Transverse colon (tissue), 3 donors: Measurements from ENCODE around the gene SSRP1.

ENCODE experiments used
- EP300 ChIP-seq: sonication (generic); formaldehyde crosslinking; IDR thresholded peaks from one replicate; pipeline ENCODE4 v1.6.1; 2017; ENCODE audit warnings: antibody characterized with exemption, low read depth
- POLR2A ChIP-seq: fragments of 450-650 bp; IDR thresholded peaks from one replicate; pipeline ENCODE4 v1.6.1; 2016; ENCODE audit warnings: antibody characterized with exemption, mild to moderate bottlenecking, moderate library complexity
- TF ChIP-seq, protein P1 (sequence below), 5 experiments: fragments of 200-600 bp in 3 of 5; fragments of 450-650 bp in 2 of 5; sonication (generic) in 3 of 5; IDR thresholded peaks; 1 replicate in 2 of 5; 2 replicates in 3 of 5; pipeline ENCODE4 v1.5.1; 2016 to 2017; ENCODE audit warnings: antibody characterized with exemption in 5 of 5, inconsistent platforms in 3 of 5, mild to moderate bottlenecking in 2 of 5, moderate library complexity in 1 of 5

DNA sequence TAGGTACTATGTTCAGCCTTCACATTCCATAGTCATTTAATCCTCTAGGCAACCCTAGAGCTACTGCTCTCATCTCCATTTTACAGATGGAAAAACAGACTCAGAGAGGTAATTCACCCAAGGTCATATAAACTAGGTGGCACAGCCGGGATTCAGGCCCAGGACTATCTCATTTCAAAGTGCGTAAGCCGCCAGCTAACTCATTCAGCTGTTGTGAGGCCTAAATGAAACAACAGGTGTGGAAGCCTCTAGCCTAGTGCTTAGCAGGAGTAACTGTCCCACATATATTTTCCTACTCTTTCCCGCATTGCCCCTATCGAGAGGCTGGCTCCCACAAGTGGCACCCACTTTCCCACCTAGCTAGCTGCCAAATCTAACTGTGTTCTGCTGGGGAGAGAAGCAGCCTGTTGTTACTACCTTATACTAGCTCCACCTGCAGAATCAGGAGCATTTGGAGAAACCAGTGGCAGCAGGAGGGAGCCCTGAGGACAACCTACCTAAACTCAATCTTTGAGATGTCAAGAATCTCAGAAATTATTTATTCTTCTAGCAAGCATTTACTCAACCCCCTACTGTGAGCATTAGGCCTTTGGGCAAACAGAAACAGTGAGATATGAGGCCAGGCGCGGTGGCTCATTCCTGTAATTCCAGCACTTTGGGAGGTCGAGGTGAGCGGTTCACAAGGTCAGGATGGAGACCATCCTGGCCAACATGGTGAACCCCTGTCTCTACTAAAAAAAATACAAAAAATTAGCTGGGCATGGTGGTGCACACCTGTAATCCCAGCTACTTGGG is 24.4 kb upstream of the SSRP1 start:
- TF ChIP-seq, protein P1, sequence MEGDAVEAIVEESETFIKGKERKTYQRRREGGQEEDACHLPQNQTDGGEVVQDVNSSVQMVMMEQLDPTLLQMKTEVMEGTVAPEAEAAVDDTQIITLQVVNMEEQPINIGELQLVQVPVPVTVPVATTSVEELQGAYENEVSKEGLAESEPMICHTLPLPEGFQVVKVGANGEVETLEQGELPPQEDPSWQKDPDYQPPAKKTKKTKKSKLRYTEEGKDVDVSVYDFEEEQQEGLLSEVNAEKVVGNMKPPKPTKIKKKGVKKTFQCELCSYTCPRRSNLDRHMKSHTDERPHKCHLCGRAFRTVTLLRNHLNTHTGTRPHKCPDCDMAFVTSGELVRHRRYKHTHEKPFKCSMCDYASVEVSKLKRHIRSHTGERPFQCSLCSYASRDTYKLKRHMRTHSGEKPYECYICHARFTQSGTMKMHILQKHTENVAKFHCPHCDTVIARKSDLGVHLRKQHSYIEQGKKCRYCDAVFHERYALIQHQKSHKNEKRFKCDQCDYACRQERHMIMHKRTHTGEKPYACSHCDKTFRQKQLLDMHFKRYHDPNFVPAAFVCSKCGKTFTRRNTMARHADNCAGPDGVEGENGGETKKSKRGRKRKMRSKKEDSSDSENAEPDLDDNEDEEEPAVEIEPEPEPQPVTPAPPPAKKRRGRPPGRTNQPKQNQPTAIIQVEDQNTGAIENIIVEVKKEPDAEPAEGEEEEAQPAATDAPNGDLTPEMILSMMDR (IDR thresholded peaks at IDR 0.05), result no peak
- no peak for TF ChIP-seq EP300
- no peak for TF ChIP-seq POLR2A
